Stimulated activated naive CD4-positive, alpha-beta T cell treated with Interleukin-2 at 50 U/mL for 16 hours (primary cell): ENCODE data around the gene CDK14.

ENCODE experiments used
- DNase-seq: peaks from one replicate; lab custom pipeline; 2025; lab: John Stamatoyannopoulos, UW

CDK14 gene

GRCh38 chr7:90595801-90596670 lies at the start of gene CDK14:
Gene CDK14, plus strand, starts transcription at chr7:90596321. Its CDS starts 307 bp downstream, at chr7:90596628.
- DNase-seq: peak; percentile 4

GRCh38 chr7:90551036-90551435 lies 45.1 kb upstream of the CDK14 start:
- DNase-seq: no peak

- DNase-seq: no peak
Observed at GRCh38 chr7:90552521-90552920, 43.6 kb upstream of the CDK14 start.

- DNase-seq: no peak
Observed at GRCh38 chr7:90560730-90561129, 35.4 kb upstream of the CDK14 start.

- no peak for DNase-seq
Observed at GRCh38 chr7:90563286-90563685, 32.8 kb upstream of the CDK14 start.

GRCh38 chr7:90564455-90564854 lies 31.7 kb upstream of the CDK14 start:
- no peak for DNase-seq

- DNase-seq: no peak
Observed at GRCh38 chr7:90568213-90568612, 27.9 kb upstream of the CDK14 start.

GRCh38 chr7:90569368-90569767 lies 26.8 kb upstream of the CDK14 start:
- no peak for DNase-seq

GRCh38 chr7:90570373-90570959 lies 25.7 kb upstream of the CDK14 start:
- DNase-seq: no peak

- DNase-seq: no peak
Observed at GRCh38 chr7:90574146-90574819, 21.8 kb upstream of the CDK14 start.

GRCh38 chr7:90574820-90575187 lies 21.3 kb upstream of the CDK14 start:
- no peak for DNase-seq

GRCh38 chr7:90579181-90579688 lies 16.9 kb upstream of the CDK14 start:
- DNase-seq: no peak

- no peak for DNase-seq
Observed at GRCh38 chr7:90580051-90580450, 16.1 kb upstream of the CDK14 start.

GRCh38 chr7:90582164-90582563 lies 14.0 kb upstream of the CDK14 start:
- DNase-seq: no peak

- no peak for DNase-seq
Observed at GRCh38 chr7:90584378-90584777, 11.7 kb upstream of the CDK14 start.

- no peak for DNase-seq
Observed at GRCh38 chr7:90586091-90586490, 10.0 kb upstream of the CDK14 start.

- DNase-seq: no peak
Observed at GRCh38 chr7:90587766-90588165, 8.4 kb upstream of the CDK14 start.

- DNase-seq: no peak
Observed at GRCh38 chr7:90592033-90592432, 4.1 kb upstream of the CDK14 start.

GRCh38 chr7:90593205-90593604 lies 2.9 kb upstream of the CDK14 start:
- no peak for DNase-seq

GRCh38 chr7:90594751-90595317 lies 1.3 kb upstream of the CDK14 start:
- DNase-seq: no peak

GRCh38 chr7:90595342-90595800 lies 750 bp upstream of the CDK14 start:
- DNase-seq: no peak
